ENCODE measurements around the gene KLF11. TPM values are rescaled to one million over a fixed set of nuclear protein-coding genes. Genes with fewer than 3 reads are reported as not detected.
"Not testable (repeated sequence)": the region's sequence is repeated elsewhere in the genome, so short reads cannot be mapped to it uniquely, and the experiment has no call there.

Gene KLF11
- polyA plus RNA-seq, 3 donors: 21.0 to 69.8 (median 25.3) TPM

DNA sequence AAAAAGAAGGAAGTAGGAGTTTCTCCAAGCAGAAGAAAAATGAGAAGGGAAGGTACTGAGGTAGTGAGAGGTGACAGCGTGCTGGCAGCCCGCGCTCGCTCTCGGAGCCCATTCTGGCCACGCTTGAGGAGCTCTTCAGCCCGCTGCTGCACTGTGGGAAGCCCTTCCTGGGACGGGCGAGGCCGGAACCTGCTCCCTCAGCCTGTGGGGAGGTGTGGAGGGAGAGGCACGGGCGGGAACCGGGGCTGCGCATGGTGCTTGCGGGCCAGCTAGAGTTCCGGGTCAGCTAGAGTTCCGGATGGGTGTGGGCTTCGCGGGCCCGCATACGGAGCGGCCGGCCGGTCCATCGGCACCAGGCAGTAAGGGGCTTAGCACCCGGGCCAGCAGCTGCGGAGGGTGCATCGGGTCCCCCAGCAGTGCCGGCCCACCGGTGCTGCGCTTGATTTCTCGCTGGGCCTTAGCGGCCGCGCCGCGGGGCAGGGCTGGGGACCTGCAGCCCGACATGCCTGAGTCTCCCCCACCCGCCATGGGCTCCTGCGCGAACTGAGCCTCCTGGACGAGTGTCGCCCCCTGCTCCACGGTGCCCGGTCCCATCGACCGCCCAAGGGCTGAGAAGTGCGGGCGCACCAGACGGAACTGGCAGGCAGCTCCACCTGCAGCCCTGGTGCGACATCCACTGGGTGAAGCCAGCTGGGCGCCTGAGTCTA lies 48.0 kb downstream of the KLF11 start:
- Mint-ChIP-seq H3K4me1 (peaks cover 18% of the 10 kb centered on the region), H3K27me3 (ENCODE audit: low read depth in 3 of 3) (peaks cover 48 to 71% (median 54%) of the 10 kb centered on the region in 3 donors), H3K36me3 (peaks cover 8 to 9% of the 10 kb centered on the region in 2 donors), H3K9me3 (peaks cover 5 to 17% (median 12%) of the 10 kb centered on the region in 7 donors), H3K27ac (no peak overlapping the region), H3K4me3 (peak overlapping the region; percentile 77 to 94)
- Histone ChIP-seq H3K9me3 (replicated peaks in 1 of 2; ENCODE audit: control insufficient read depth in 1 of 2, insufficient read depth in 1 of 2, low read length in 2 of 2) (peaks cover 6 to 11% of the 10 kb centered on the region in 2 donors), H3K9ac (ENCODE audit: insufficient read depth, low read length, poor library complexity, severe bottlenecking) (peak overlapping the region; percentile 51), H3K36me3 (replicated peaks in 1 of 2; ENCODE audit: control insufficient read depth in 1 of 2, insufficient read depth in 2 of 2, low read length in 2 of 2) (no peaks in the 10 kb centered on the region), H2AFZ (ENCODE audit: insufficient read depth, low read depth, low read length, poor library complexity, severe bottlenecking) (peak overlapping the region; percentile 84), H3K27ac (ENCODE audit: low read depth in 1 of 2, low read length in 2 of 2) (no peak overlapping the region), H3K79me2 (ENCODE audit: insufficient read depth, low read length) (no peaks in the 10 kb centered on the region), H3K4me3 (replicated peaks in 1 of 3; ENCODE audit: low read depth in 2 of 3, low read length in 3 of 3) (peak overlapping the region; percentile 24 to 73 (median 39)), H3K4me2 (replicated peaks; ENCODE audit: extremely low read depth, low read length, poor library complexity, severe bottlenecking) (peak overlapping the region; percentile 84), H3K27me3 (ENCODE audit: control insufficient read depth in 2 of 2, insufficient read depth in 2 of 2, low read length in 2 of 2) (peaks cover 9 to 40% of the 10 kb centered on the region in 2 donors), H3K4me1 (ENCODE audit: control insufficient read depth in 1 of 2, insufficient read depth in 2 of 2, low read length in 2 of 2) (peaks cover 8 to 20% of the 10 kb centered on the region in 2 donors), H4K20me1 (ENCODE audit: insufficient read depth, low read length) (no peaks in the 10 kb centered on the region)
- DNase-seq: peak; percentile 6 to 24 (median 6)
- WGBS (ENCODE audit: insufficient coverage): 6% methylated on average over 47 of the region's 52 CpGs
- intact Hi-C loops (cut with micrococcal nuclease): no loop called here
- TF ChIP-seq, protein P1, sequence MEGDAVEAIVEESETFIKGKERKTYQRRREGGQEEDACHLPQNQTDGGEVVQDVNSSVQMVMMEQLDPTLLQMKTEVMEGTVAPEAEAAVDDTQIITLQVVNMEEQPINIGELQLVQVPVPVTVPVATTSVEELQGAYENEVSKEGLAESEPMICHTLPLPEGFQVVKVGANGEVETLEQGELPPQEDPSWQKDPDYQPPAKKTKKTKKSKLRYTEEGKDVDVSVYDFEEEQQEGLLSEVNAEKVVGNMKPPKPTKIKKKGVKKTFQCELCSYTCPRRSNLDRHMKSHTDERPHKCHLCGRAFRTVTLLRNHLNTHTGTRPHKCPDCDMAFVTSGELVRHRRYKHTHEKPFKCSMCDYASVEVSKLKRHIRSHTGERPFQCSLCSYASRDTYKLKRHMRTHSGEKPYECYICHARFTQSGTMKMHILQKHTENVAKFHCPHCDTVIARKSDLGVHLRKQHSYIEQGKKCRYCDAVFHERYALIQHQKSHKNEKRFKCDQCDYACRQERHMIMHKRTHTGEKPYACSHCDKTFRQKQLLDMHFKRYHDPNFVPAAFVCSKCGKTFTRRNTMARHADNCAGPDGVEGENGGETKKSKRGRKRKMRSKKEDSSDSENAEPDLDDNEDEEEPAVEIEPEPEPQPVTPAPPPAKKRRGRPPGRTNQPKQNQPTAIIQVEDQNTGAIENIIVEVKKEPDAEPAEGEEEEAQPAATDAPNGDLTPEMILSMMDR (IDR thresholded peaks at IDR 0.05): no peak

DNA sequence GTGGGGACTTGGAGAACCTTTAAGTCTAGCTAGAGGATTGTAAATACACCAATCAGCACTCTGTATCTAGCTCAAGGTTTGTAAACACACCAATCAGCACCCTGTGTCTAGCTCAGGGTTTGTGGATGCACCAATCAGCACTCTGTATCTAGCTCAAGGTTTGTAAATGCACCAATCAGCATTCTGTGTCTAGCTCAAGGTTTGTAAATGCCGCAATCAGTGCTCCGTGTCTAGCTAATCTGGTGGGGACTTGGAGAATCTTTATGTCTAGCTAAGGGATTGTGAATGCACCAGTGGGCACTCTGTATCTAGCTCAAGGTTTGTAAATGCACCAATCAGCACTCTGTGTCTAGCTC lies 48.5 kb downstream of the KLF11 start:
- H3K27ac Mint-ChIP-seq; H3K36me3 ChIP-seq (replicated peaks in 1 of 2; ENCODE audit: control insufficient read depth in 1 of 2, insufficient read depth in 2 of 2, low read length in 2 of 2); H3K27ac ChIP-seq (ENCODE audit: low read depth in 1 of 2, low read length in 2 of 2); H3K36me3 Mint-ChIP-seq; H4K20me1 ChIP-seq (ENCODE audit: insufficient read depth, low read length); H3K79me2 ChIP-seq (ENCODE audit: insufficient read depth, low read length); DNase-seq; intact Hi-C loops (cut with micrococcal nuclease): not testable (repeated sequence)
- peak overlapping the region; percentile 84 for H2AFZ ChIP-seq (ENCODE audit: insufficient read depth, low read depth, low read length, poor library complexity, severe bottlenecking)
- Mint-ChIP-seq H3K4me1 (peaks cover 18% of the 10 kb centered on the region), H3K4me3 (peak overlapping the region; percentile 77 to 94), H3K27me3 (ENCODE audit: low read depth in 3 of 3) (peaks cover 48 to 71% (median 53%) of the 10 kb centered on the region in 3 donors), H3K9me3 (peaks cover 5 to 16% (median 12%) of the 10 kb centered on the region in 7 donors)
- peaks cover 8 to 20% of the 10 kb centered on the region in 2 donors for H3K4me1 ChIP-seq (ENCODE audit: control insufficient read depth in 1 of 2, insufficient read depth in 2 of 2, low read length in 2 of 2)
- H3K9ac ChIP-seq (ENCODE audit: insufficient read depth, low read length, poor library complexity, severe bottlenecking): peak overlapping the region; percentile 51
- H3K4me3 ChIP-seq (replicated peaks in 1 of 3; ENCODE audit: low read depth in 2 of 3, low read length in 3 of 3): peak overlapping the region in 2 of 3 experiments; percentile 24 to 73
- H3K27me3 ChIP-seq (ENCODE audit: control insufficient read depth in 2 of 2, insufficient read depth in 2 of 2, low read length in 2 of 2): peaks cover 9 to 40% of the 10 kb centered on the region in 2 donors
- peak overlapping the region; percentile 84 for H3K4me2 ChIP-seq (replicated peaks; ENCODE audit: extremely low read depth, low read length, poor library complexity, severe bottlenecking)
- no CpG with 5 or more reads among the region's 2 CpGs for WGBS (ENCODE audit: insufficient coverage)
- H3K9me3 ChIP-seq (replicated peaks in 1 of 2; ENCODE audit: control insufficient read depth in 1 of 2, insufficient read depth in 1 of 2, low read length in 2 of 2): peaks cover 6 to 11% of the 10 kb centered on the region in 2 donors
